ENCODE results near the gene CACNA1I.

CACNA1I gene

DNA sequence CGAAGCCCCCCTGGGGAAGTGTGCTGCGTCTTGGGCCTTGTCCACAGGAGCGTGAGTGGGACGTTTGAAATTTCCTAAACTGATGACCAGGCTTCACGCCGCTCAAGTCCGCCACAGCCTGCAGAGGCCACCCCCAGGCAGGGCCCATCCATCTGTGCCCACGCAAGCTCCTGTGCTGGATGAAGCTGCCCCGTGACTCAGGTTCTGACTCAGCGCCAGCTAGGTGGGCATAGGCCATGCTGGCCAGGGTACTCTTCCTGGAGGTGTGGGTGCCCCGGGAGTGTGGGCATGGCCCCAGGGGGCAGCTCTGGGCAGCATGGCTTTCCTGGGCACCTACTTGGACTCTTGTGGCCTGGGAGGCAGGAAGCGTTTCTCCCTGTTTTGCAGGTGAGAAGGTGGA lies 134.8 kb downstream of the CACNA1I start:
- DNase-seq, result no peak

GRCh38 chr22:39706376-39707140 lies 136.0 kb downstream of the CACNA1I start:
- DNase-seq, result no peak

DNA sequence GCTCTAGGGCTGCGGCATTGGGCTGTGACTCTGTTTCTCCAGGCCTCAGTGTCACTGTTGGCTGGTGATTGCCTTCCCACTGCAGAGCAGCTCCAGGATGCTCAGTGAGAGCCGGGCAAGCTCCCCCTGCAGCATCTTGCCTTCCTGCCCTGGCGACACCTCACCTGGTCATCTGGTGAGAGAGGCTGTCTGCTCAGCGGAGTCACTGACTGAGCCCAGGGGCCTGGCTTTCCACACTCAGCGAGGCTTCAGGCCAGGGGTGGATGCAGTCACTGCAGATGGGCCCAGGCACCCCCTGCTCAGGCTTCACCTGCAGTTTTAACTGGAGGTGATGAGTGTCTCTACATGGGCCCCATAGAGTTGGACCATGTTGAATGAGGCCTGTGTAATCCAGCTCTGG lies 136.8 kb downstream of the CACNA1I start:
- DNase-seq, result no peak

GRCh38 chr22:39707816-39708215 lies 137.3 kb downstream of the CACNA1I start:
- DNase-seq, result no peak

- no peak for DNase-seq
Observed at GRCh38 chr22:39710380-39711150, 140.0 kb downstream of the CACNA1I start.

GRCh38 chr22:39712081-39712480 lies 141.5 kb downstream of the CACNA1I start:
- no peak for DNase-seq

DNA sequence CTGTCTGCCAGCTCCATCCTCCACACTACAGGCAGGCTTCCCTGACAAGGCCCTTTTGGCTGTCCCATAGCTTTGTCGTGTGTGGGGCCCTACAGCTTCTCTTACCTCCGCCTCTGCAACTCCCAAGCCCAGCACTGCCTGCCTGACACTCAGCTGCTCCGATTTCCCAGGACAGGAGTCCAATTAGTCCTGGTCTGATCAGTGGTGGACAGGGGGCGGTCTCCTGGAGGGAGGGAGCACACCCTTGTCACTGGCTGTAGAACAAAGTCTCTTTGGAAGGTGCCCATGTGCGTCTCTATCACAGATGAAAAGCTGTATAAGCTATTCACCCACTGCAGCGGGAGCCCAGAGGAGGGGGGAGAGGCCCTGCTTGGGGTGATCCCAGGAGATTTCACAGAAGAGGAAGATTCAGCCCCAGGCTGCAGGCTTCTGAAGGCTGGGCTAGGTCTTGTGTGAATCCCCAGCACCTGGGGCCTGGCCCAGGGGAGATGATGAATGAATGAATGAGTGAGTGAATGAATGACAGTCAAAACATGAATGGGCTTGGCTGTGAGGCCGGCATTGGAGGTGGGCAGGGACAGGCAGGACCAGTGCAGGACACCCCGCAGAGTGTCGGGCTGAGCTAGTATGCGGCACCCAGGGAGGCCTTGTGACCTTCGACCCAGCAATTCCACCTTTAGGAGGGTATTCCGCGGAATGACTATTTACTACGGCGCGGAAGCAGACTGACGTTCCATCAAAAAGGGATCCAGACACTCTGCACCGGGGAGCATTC lies 142.4 kb downstream of the CACNA1I start:
- no peak for DNase-seq

DNA sequence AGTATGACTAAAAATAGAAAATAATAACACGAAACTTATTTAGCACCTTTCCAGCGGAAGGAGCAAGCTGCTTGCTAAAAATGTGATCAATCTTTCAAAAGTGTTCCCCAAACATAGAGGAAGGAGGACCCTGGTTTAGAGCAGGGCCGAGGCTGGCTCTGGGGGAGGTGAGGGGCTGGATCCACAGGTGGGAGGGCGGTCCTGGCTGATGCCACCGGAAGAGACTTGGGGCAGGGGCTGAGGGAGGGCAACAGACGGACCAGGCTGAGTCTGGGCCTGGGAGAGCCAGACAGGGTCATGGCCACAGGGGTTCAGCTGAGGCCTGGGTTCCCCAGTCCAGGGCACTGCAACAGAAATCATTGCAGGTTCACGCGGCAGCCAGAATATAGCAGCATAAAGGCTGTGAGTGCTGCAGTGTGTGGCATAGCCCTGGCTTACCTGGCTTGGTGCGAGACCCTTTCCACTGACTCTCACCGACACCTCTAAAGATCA lies 143.3 kb downstream of the CACNA1I start:
- DNase-seq, result no peak

- no peak for DNase-seq
Observed at GRCh38 chr22:39714321-39714720, 143.8 kb downstream of the CACNA1I start.

DNA sequence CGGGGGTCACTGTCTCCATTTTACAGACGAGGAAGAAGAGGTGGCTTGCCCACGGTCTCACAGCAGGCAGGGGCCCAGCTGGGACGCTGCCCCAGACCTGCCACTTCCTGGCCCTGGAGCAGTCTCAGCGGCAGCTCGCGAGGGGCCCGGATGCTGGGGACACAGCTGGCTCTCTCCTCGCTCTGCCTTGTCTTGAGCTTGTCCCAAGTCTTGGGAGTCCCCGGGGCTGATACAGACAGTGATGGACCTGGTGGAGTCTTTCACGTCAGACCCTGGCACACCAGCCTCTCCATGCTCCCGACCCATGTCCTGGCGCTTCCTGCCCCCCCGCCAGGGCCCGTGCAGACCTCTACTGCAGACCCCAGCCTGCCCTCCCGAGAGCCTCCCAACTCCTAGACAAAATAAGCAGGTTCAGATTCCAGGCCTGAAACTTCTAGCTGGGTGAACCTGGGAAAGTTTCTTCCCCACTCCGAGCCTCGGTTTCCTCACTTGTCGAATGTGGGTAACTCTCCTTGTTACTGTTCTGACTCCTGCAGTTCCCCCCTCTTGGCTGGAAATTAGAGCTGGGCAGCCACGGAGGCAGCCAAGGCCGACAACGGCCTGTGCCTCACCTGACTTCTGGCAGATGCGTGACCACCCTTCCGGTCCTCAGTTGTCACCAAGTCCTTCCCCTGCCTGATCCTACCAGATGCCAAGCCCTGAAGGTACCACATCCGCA lies 145.4 kb downstream of the CACNA1I start:
- no peak for DNase-seq

DNA sequence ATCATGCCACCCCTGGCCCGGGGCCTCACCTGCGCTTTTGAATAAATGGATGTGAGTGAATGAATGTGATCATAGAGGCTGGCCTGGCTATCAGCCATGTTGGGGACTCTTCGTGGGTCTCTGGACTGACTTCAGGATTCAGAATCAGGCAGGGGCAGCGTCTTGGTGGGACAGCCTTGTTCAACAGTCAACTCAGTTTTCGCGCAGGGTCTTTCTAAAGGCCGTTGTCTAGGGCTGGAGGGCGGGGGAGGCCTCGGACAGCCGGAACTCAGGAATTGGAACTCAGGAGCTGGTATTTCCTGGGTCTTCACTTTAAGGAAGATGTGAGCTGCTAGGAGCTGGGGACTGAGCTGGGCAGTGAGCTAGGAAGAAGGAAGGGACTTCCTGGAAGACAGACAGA lies 146.0 kb downstream of the CACNA1I start:
- DNase-seq, result no peak

DNA sequence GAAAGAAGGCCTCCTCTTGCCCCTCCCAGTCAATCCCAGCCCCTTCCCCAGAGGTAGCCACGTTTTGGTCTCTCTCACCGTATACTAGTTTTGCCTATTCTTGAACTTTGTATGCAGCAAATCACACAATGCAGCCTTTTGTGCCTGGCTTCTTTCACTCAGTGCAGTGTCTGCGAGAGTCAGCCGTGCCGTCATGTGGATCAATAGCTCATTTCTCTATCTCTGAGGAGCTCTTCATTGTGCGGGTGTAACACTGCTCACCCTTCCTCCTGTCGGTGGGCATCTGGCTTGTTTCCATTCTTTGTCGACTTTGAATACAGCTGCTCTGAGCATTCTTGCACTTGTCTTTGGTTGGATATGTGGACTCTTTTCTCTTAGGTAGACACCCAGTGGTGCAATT lies 146.5 kb downstream of the CACNA1I start:
- no peak for DNase-seq

DNA sequence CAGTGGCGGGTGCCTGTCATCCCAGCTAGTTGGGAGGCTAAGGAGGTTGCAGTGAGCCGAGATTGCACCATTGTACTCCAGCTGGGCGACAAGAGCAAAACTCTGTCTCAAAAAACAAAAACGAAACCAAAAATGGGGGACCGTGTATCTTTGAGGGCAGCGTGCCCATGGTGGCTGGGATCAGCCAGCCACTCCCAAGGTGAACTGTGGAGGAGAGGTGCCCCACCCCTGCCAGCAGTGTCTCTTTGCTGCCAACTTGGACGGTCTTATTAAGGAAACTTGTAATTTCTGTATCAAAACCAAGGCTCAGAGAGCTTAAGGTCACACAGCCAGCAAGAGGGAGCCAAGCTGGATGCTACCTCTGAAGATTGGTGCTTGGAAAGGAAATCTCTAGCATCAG lies 147.7 kb downstream of the CACNA1I start:
- DNase-seq, result no peak

GRCh38 chr22:39718921-39719475 lies 148.4 kb downstream of the CACNA1I start:
- no peak for DNase-seq

- DNase-seq, result no peak
Observed at GRCh38 chr22:39719559-39720450, 149.3 kb downstream of the CACNA1I start.

- DNase-seq, result no peak
Observed at GRCh38 chr22:39721206-39722031, 150.9 kb downstream of the CACNA1I start.

GRCh38 chr22:39722032-39722325 lies 151.4 kb downstream of the CACNA1I start:
- DNase-seq, result no peak

GRCh38 chr22:39722501-39722900 lies 151.9 kb downstream of the CACNA1I start:
- DNase-seq, result no peak

DNA sequence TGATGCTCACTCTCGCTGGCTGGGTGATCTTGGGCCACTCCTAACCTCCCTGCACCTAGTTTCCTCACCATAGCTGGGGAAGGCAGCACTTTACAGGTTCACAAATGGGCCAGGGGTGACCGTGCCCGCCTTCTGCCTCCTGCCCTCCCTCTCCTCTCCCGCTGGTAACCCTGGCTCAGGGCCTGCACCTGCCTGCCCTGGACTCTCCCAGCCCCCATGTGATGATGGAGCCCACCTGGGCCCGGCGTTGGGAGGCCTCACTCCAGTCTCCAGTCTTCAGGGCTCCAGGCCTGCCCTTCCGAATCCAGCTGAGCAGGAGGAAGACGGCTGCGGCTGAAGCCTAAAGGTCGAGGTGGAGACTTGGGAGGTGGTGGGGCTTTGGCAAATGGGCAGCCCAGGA lies 152.9 kb downstream of the CACNA1I start:
- DNase-seq, result no peak

GRCh38 chr22:39723899-39724351 lies 153.4 kb downstream of the CACNA1I start:
- no peak for DNase-seq

DNA sequence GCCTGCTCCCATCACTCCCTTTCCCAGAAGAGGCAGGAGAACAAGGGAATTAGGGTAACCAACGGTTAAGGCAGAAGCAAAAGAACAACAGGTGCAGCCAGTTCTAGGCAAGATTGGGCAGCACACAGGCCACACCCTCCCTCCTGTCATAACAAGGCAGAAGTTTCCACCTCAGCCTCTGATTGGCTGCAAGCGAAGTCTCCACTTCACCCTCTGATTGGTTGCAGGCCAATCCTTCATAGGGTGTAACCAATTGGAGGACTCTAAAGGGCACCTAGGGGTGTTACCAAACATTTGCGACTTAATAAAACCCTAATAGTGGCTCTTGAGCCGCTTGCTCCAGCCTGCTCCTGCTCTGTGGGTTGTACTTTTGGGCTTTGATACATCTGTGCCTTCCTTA lies 153.8 kb downstream of the CACNA1I start:
- DNase-seq, result no peak

All from NCI-H510A treated with DMSO at 0.1 percent for 48 hours (cell line).